GM12891 (cell line): ENCODE data around the gene CNR2.
A peak's percentile ranks its signal among the peaks of the same experiment; 100 is the strongest.
"Not testable (repeated sequence)": the region's sequence is repeated elsewhere in the genome, so short reads cannot be mapped to it uniquely, and the experiment has no call there.

ENCODE experiments used
- DNase-seq: peaks from one replicate; pipeline ENCODE4 v3.0.0; 2011; ENCODE audit warnings: low spot score; ENCODE audit not compliant: insufficient read length
- FAIRE-seq: peaks from 2 replicates; lab custom pipeline; 2011; peaks lifted over from hg19 to GRCh38; lab: Jason Lieb, UNC
- PAX5 ChIP-seq: IDR thresholded peaks from 2 replicates; pipeline ENCODE4 v1.6.1; 2011; ENCODE audit warnings: low read length, moderate library complexity, mild to moderate bottlenecking; ENCODE audit not compliant: insufficient read depth, severe bottlenecking
- POLR2A ChIP-seq: IDR thresholded peaks from 2 replicates; pipeline ENCODE4 v1.6.1; 2011; ENCODE audit warnings: low read depth, low read length, control low read depth
- POLR2AphosphoS5 ChIP-seq: IDR thresholded peaks from 2 replicates; pipeline ENCODE4 v1.6.1; 2011; ENCODE audit warnings: low read depth, low read length, control low read depth
- POU2F2 ChIP-seq: IDR thresholded peaks from 2 replicates; pipeline ENCODE4 v1.6.1; 2011; ENCODE audit warnings: low read depth, mild to moderate bottlenecking, control low read depth, low read length, moderate library complexity
- SPI1 ChIP-seq: IDR thresholded peaks from 2 replicates; pipeline ENCODE4 v1.6.1; 2011; ENCODE audit warnings: low read depth, low read length, control low read depth
- TAF1 ChIP-seq: IDR thresholded peaks from 2 replicates; pipeline ENCODE4 v1.6.1; 2011; ENCODE audit warnings: low read depth, low read length, control low read depth

The CNR2 gene

GRCh38 chr1:23838401-23838866 lies 74.7 kb downstream of the CNR2 start:
- FAIRE-seq (peak; percentile 94), DNase-seq (peak; percentile 71)
- TF ChIP-seq POLR2A (no peak), PAX5 (no peak), POU2F2 (no peak), SPI1 (no peak), TAF1 (no peak), POLR2AphosphoS5 (no peak)

- DNase-seq: no peak
- TF ChIP-seq PAX5 (no peak), SPI1 (no peak), POLR2A (no peak), POU2F2 (no peak), POLR2AphosphoS5 (no peak), TAF1 (no peak)
- no peak for FAIRE-seq
These were observed 75.3 kb downstream of the CNR2 start for GRCh38 chr1:23837908-23838307.

DNA sequence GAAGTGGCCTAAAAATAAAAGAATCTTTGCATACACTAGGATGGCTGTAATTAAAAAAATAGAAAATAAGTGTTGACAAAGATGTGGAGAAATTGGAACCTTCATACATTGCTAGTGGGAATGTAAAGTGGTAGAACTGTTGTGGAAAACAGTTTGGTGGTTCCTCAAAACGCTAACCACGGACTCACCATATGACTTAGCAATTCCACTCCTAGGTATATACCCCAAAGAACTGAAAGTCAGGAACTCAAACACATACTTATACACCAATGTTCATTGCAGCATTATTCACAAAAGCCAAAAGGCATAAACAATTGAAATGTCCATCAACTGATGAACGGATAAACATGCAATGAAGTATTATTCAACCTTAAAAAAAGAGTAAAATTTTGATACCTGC lies 77.1 kb downstream of the CNR2 start:
- no peak for DNase-seq
- TF ChIP-seq POLR2A (no peak), SPI1 (peak; percentile 46), TAF1 (no peak)
- FAIRE-seq: no peak

DNA sequence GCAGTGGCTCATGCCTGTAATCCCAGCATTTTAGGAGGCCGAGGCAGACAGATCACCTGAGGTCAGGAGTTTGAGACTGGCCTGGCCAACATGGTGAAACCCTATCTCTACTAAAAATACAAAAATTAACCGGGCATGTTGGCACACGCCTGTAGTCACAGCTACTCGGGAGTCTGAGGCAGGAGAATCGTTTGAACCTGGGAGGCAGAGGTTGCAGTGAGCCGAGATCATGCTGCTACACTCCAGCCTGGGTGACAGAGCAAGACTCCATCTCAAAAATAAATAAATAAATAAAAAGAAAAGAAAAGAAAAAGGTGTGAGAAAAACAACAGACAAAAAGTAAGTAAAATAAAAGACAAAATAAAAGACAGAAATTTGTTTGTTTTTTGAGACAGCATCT lies 79.0 kb downstream of the CNR2 start:
- not testable (repeated sequence) for FAIRE-seq, DNase-seq

DNA sequence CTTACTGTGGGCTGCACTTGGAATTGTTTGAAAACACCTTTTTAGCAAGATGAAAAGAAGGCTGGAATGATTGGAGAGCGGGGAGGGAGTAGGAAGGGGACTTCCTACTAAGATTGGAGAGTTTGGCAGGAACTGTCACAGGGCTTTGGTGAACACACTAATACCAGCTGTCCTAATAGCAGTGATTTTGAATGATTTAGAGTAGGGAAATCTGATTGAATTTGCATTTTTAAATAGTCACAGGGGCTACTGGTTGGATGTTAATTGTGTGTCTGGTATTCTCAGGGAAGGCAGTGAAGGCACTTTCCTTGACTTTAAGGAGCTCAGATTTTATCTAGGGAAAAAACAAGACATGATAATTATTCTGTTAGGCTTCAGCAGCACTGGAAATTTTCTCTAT lies 85.4 kb downstream of the CNR2 start:
- DNase-seq: no peak
- FAIRE-seq: no peak
- no peak for TF ChIP-seq PAX5
- TF ChIP-seq POLR2AphosphoS5: no peak

GRCh38 chr1:23826590-23826989 lies 86.6 kb downstream of the CNR2 start:
- not testable (repeated sequence) for FAIRE-seq, DNase-seq

- DNase-seq (no peak), FAIRE-seq (peak; percentile 16)
- TF ChIP-seq PAX5: no peak
- TF ChIP-seq POLR2AphosphoS5: no peak
- TF ChIP-seq SPI1: no peak
- TF ChIP-seq POU2F2: no peak
- no peak for TF ChIP-seq POLR2A
- no peak for TF ChIP-seq TAF1
These were observed 87.2 kb downstream of the CNR2 start for GRCh38 chr1:23825762-23826522.

- DNase-seq: peak; percentile 90
- TF ChIP-seq PAX5: no peak
- peak; percentile 91 for TF ChIP-seq POLR2AphosphoS5
- TF ChIP-seq POLR2A: peak; percentile 98
- TF ChIP-seq POU2F2: peak; percentile 91
- TF ChIP-seq TAF1: peak; percentile 99
- peak; percentile 34; the same call in 1 of the 2 replicates for TF ChIP-seq SPI1
- peak; percentile 92 for FAIRE-seq
These were observed 87.9 kb downstream of the CNR2 start, which contains the start of gene HMGCL for GRCh38 chr1:23825076-23825761. Gene HMGCL (minus strand): TSS chr1:23825429. CDS start chr1:23825415, 14 bp downstream.

DNA sequence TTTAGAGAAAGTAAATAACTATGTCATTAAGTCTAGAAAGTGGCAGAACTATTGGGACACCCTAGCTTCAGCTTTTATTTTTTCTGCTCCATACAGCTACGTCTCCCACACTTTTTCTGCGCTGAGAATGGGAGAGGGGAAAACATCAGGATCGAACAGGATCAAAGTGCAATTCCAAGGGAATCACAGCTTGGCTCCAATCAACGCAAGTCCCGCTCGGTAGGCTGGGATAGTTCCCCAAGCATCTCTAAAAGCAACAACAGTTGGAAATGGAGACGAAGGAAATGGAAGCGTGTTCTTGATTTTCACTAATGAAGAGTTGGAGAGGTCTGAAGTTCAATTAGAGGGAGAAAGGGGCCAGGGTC lies 88.5 kb downstream of the CNR2 start:
- TF ChIP-seq PAX5: no peak
- TF ChIP-seq POU2F2: no peak
- TF ChIP-seq SPI1: no peak
- TF ChIP-seq TAF1: no peak
- TF ChIP-seq POLR2AphosphoS5: no peak
- TF ChIP-seq POLR2A: no peak
- no peak for DNase-seq
- no peak for FAIRE-seq

GRCh38 chr1:23823767-23824166 lies 89.4 kb downstream of the CNR2 start:
- no peak for TF ChIP-seq POU2F2
- no peak for TF ChIP-seq TAF1
- no peak for TF ChIP-seq POLR2A
- no peak for TF ChIP-seq POLR2AphosphoS5
- no peak for TF ChIP-seq SPI1
- FAIRE-seq (no peak), DNase-seq (no peak)
